IMR-90 (cell line): ENCODE results near the gene UBE3C. TPM values are rescaled to one million over a fixed set of nuclear protein-coding genes. Genes with fewer than 3 reads are reported as not detected.

ENCODE experiments used
- ATAC-seq: fragments of 200-7000 bp; cut with Tn5 transposase; 2 replicates; pipeline ENCODE4 v1.9.1; 2020; ENCODE audit warnings: low read depth, mild to moderate bottlenecking, moderate library complexity
- BruUV-seq: library from RNA; stranded (reverse); fragments of 400-500 nt; replicated peaks from 2 replicates; lab custom pipeline; 2021; lab: Mats Ljungman, UMichigan
- CTCF ChIA-PET: fragments of 300-600 bp; formaldehyde crosslinking; extraction: SDS; loops from one replicate; lab custom pipeline; 2021; ENCODE audit warnings: antibody characterized with exemption; lab: Yijun Ruan, JAX
- POLR2A ChIA-PET: fragments of 300-600 bp; sonication (Branson Sonifier 250); formaldehyde crosslinking; loops from one replicate; lab custom pipeline; 2022; ENCODE audit warnings: antibody characterized with exemption; ENCODE audit not compliant: unreplicated experiment; lab: Charles Lee
- DNase-seq: peaks from one replicate; pipeline ENCODE4 v3.0.0; 2013
- H2AFZ ChIP-seq: replicated peaks from 2 replicates; pipeline ENCODE3; 2013; ENCODE audit warnings: low read length, mild to moderate bottlenecking; ENCODE audit not compliant: poor library complexity
- H2AK5ac ChIP-seq: 2 replicates; pipeline ENCODE4 v1.6.1; 2013; ENCODE audit warnings: low read depth, low read length, inconsistent platforms
- H2AK9ac ChIP-seq: replicated peaks from 2 replicates; pipeline ENCODE3; 2013; ENCODE audit warnings: mild to moderate bottlenecking, low read depth, low read length, moderate library complexity; ENCODE audit not compliant: poor library complexity
- H2BK120ac ChIP-seq: 2 replicates; pipeline ENCODE4 v1.6.1; 2013; ENCODE audit warnings: low read depth, low read length, inconsistent platforms
- H2BK15ac ChIP-seq: 3 replicates; pipeline ENCODE4 v1.6.1; 2013; ENCODE audit warnings: low read depth, low read length, inconsistent platforms
- H2BK20ac ChIP-seq: 2 replicates; pipeline ENCODE4 v1.6.1; 2013; ENCODE audit warnings: low read depth, mild to moderate bottlenecking, inconsistent platforms, low read length, moderate library complexity
- H2BK5ac ChIP-seq: 2 replicates; pipeline ENCODE4 v1.6.1; 2013; ENCODE audit warnings: mild to moderate bottlenecking, low read depth, low read length, inconsistent platforms; ENCODE audit not compliant: poor library complexity, severe bottlenecking
- H3K14ac ChIP-seq: replicated peaks from 2 replicates; pipeline ENCODE4 v1.6.1; 2013; ENCODE audit warnings: low read depth, low read length, inconsistent platforms
- H3K18ac ChIP-seq: 2 replicates; pipeline ENCODE4 v1.6.1; 2013; ENCODE audit warnings: low read depth, low read length, control low read depth
- H3K23ac ChIP-seq: 2 replicates; pipeline ENCODE4 v1.6.1; 2013; ENCODE audit warnings: low read depth, low read length, inconsistent platforms
- H3K27ac ChIP-seq: 2 replicates; pipeline ENCODE4 v1.5.1; 2013; ENCODE audit warnings: mild to moderate bottlenecking, control low read depth, low read length; ENCODE audit not compliant: insufficient read depth
- H3K27me3 ChIP-seq: 2 replicates; pipeline ENCODE4 v1.6.1; 2013; ENCODE audit warnings: low read length; ENCODE audit not compliant: control insufficient read depth, insufficient read depth
- H3K36me3 ChIP-seq: 2 replicates; pipeline ENCODE4 v1.6.1; 2013; ENCODE audit warnings: low read length, mixed read lengths; ENCODE audit not compliant: control insufficient read depth, insufficient read depth
- H3K4ac ChIP-seq: 2 replicates; pipeline ENCODE4 v1.6.1; 2013; ENCODE audit warnings: low read depth, low read length, inconsistent platforms
- H3K4me1 ChIP-seq: 2 replicates; pipeline ENCODE4 v1.6.1; 2013; ENCODE audit warnings: low read length, mixed read lengths; ENCODE audit not compliant: control insufficient read depth, insufficient read depth
- H3K4me2 ChIP-seq: 2 replicates; pipeline ENCODE4 v1.6.1; 2013; ENCODE audit warnings: low read depth, mild to moderate bottlenecking, control low read depth, low read length, moderate library complexity
- H3K4me3 ChIP-seq: 2 replicates; pipeline ENCODE4 v1.5.1; 2013; ENCODE audit warnings: low read depth, mild to moderate bottlenecking, control low read depth, low read length, moderate library complexity; ENCODE audit not compliant: insufficient read depth
- H3K56ac ChIP-seq: 2 replicates; pipeline ENCODE4 v1.6.1; 2013; ENCODE audit warnings: low read length, inconsistent platforms; ENCODE audit not compliant: insufficient read depth; ENCODE audit errors: extremely low read depth
- H3K79me1 ChIP-seq, 2 experiments: 2 replicates each; pipeline ENCODE4 v1.6.1; 2013; ENCODE audit warnings: low read length in 2 of 2, inconsistent platforms in 1 of 2, low read depth in 1 of 2
- H3K9ac ChIP-seq: 2 replicates; pipeline ENCODE4 v1.6.1; 2013; ENCODE audit warnings: low read depth, low read length, control low read depth
- H3K9me1 ChIP-seq: 2 replicates; pipeline ENCODE4 v1.6.1; 2013; ENCODE audit warnings: low read length, inconsistent platforms; ENCODE audit not compliant: insufficient read depth
- H3K9me3 ChIP-seq: 2 replicates; pipeline ENCODE4 v1.6.1; 2013; ENCODE audit warnings: low read length; ENCODE audit not compliant: control insufficient read depth, insufficient read depth
- H4K20me1 ChIP-seq: 2 replicates; pipeline ENCODE4 v1.6.1; 2013; ENCODE audit warnings: low read length, inconsistent platforms; ENCODE audit not compliant: insufficient read depth
- H4K5ac ChIP-seq: 2 replicates; pipeline ENCODE4 v1.6.1; 2013; ENCODE audit warnings: mild to moderate bottlenecking, low read depth, low read length, control low read depth
- H4K8ac ChIP-seq, 2 experiments: 2 replicates each; pipeline ENCODE4 v1.6.1; 2013; ENCODE audit warnings: low read depth in 2 of 2, low read length in 2 of 2, control low read depth in 1 of 2, inconsistent platforms in 1 of 2
- H4K91ac ChIP-seq: 2 replicates; pipeline ENCODE4 v1.6.1; 2013; ENCODE audit warnings: low read depth, low read length, inconsistent platforms; ENCODE audit not compliant: insufficient read depth
- BHLHE40 ChIP-seq: fragments of 150-350 bp; IDR thresholded peaks from 2 replicates; pipeline ENCODE4 v1.6.1; 2016; ENCODE audit warnings: mild to moderate bottlenecking, low read depth, low read length
- CEBPB ChIP-seq: IDR thresholded peaks from 2 replicates; pipeline ENCODE4 v1.6.1; 2012; ENCODE audit warnings: low read depth, low read length, improper control_type of control experiment
- CHD1 ChIP-seq: IDR thresholded peaks from 2 replicates; pipeline ENCODE4 v1.6.1; 2012; ENCODE audit warnings: low read depth, low read length, improper control_type of control experiment
- CTCF ChIP-seq: conservative IDR thresholded peaks from 2 replicates; pipeline ENCODE4 v1.5.1; 2012; ENCODE audit warnings: mild to moderate bottlenecking, low read depth, low read length, improper control_type of control experiment
- ELK1 ChIP-seq: fragments of 150-350 bp; IDR thresholded peaks from 2 replicates; pipeline ENCODE4 v1.6.1; 2016; ENCODE audit warnings: low read depth, mild to moderate bottlenecking, low read length, moderate library complexity, borderline replicate concordance
- FOS ChIP-seq: fragments of 150-350 bp; IDR thresholded peaks from 2 replicates; pipeline ENCODE4 v1.6.1; 2016; ENCODE audit warnings: low read depth, low read length
- MAFK ChIP-seq: IDR thresholded peaks from 2 replicates; pipeline ENCODE4 v1.6.1; 2012; ENCODE audit warnings: low read depth, low read length, improper control_type of control experiment
- MXI1 ChIP-seq: IDR thresholded peaks from 2 replicates; pipeline ENCODE4 v1.6.1; 2012; ENCODE audit warnings: low read depth, mild to moderate bottlenecking, low read length, moderate library complexity, borderline replicate concordance
- NFE2L2 ChIP-seq: fragments of 150-350 bp; IDR thresholded peaks from 2 replicates; pipeline ENCODE4 v1.6.1; 2016; ENCODE audit warnings: low read depth, mild to moderate bottlenecking, low read length
- POLR2A ChIP-seq: IDR thresholded peaks from 2 replicates; pipeline ENCODE4 v1.6.1; 2012; ENCODE audit warnings: mild to moderate bottlenecking, low read depth, low read length
- RAD21 ChIP-seq: IDR thresholded peaks from 2 replicates; pipeline ENCODE4 v1.6.1; 2012; ENCODE audit warnings: low read length, improper control_type of control experiment
- RCOR1 ChIP-seq: IDR thresholded peaks from 2 replicates; pipeline ENCODE4 v1.6.1; 2012; ENCODE audit warnings: mild to moderate bottlenecking, low read length, improper control_type of control experiment; ENCODE audit not compliant: insufficient replicate concordance
- RFX5 ChIP-seq: IDR thresholded peaks from 2 replicates; pipeline ENCODE4 v1.8.0; 2012; ENCODE audit warnings: low read depth, mild to moderate bottlenecking, low read length, moderate library complexity
- SMC3 ChIP-seq: fragments of 150-350 bp; IDR thresholded peaks from 2 replicates; pipeline ENCODE4 v1.6.1; 2016; ENCODE audit warnings: low read depth, mild to moderate bottlenecking, antibody characterized with exemption, low read length, moderate library complexity
- USF2 ChIP-seq: fragments of 150-350 bp; IDR thresholded peaks from 2 replicates; pipeline ENCODE4 v1.6.1; 2017; ENCODE audit warnings: mild to moderate bottlenecking, antibody characterized with exemption, low read length, low read depth
- WGBS, 2 experiments: methylation state at CpG; one replicate each; pipeline versions ENCODE4 v1.1.5 to v1.1.7; 2013; ENCODE audit warnings: missing lambda C conversion rate in 2 of 2; ENCODE audit not compliant: insufficient read length in 1 of 2; ENCODE audit errors: extremely low coverage in 2 of 2; 5-methylcytosine and 5-hydroxymethylcytosine counted together
- dilution Hi-C: fragments of 300-500 bp; cut with HindIII; formaldehyde crosslinking; loops from one replicate; pipeline ENCODE4 v1.14.3; 2018; ENCODE audit warnings: low sequenced_read_pairs; ENCODE audit not compliant: unreplicated experiment
- in situ Hi-C: fragments of 300-500 bp; cut with MboI; formaldehyde crosslinking; loops from 3 replicates; pipeline ENCODE4 v1.14.3; 2019; ENCODE audit warnings: low sequenced_read_pairs, inconsistent platforms, mixed read lengths
- intact Hi-C: fragments of 100-400 bp; cut with micrococcal nuclease; formaldehyde crosslinking; loops from 2 replicates; pipeline ENCODE4 v1.10.0; 2022
- polyA plus RNA-seq, 3 experiments: library from polyadenylated mRNA; depleted of rRNA; stranded (reverse); fragments of >200 nt; gene quantifications; 2 replicates each; pipeline ENCODE4 v1.2.3, GENCODE V29; 2012; ENCODE audit warnings: low replicate concordance in 1 of 3
- total RNA-seq: library from RNA; depleted of rRNA; stranded (reverse); fragments of >200 nt; gene quantifications from 2 replicates; pipeline ENCODE4 v1.2.3, GENCODE V29; 2012

Gene UBE3C
- total and polyA plus RNA-seq, 2 of the 4 experiments (the other 2 are of a cell fraction): 43.0 to 60.6 TPM

- no peak overlapping the region for H3K4me2 ChIP-seq
- no peak overlapping the region for H2BK20ac ChIP-seq
- no peak overlapping the region for H2AFZ ChIP-seq
- no peak overlapping the region for H2BK120ac ChIP-seq
- no peak overlapping the region for H3K9ac ChIP-seq
- ATAC-seq (no peak), DNase-seq (no peak)
- H3K23ac ChIP-seq: no peak overlapping the region
- H3K4me3 ChIP-seq: no peak overlapping the region
- no peak overlapping the region for H3K27ac ChIP-seq
- H4K5ac ChIP-seq: no peak overlapping the region
- no peaks in the 10 kb centered on the region for H3K9me1 ChIP-seq
- peaks cover 2% of the 10 kb centered on the region; the same call in 1 of the 2 replicates for H3K27me3 ChIP-seq
- POLR2A ChIA-PET: no interaction called here
- H2AK9ac ChIP-seq: no peak overlapping the region
- H3K4ac ChIP-seq: no peak overlapping the region
- no peak overlapping the region for H3K18ac ChIP-seq
- no peak overlapping the region for H3K14ac ChIP-seq
- TF ChIP-seq NFE2L2 (no peak), CEBPB (no peak), MAFK (no peak), CHD1 (no peak), RFX5 (no peak), FOS (no peak), SMC3 (no peak), ELK1 (no peak), POLR2A (no peak), RCOR1 (no peak), BHLHE40 (no peak), USF2 (no peak), MXI1 (no peak), RAD21 (no peak), CTCF (no peak)
- intact Hi-C loops (no loop called here), dilution Hi-C loops (no loop called here), in situ Hi-C loops (no loop called here)
- H4K91ac ChIP-seq: no peak overlapping the region
- H2BK15ac ChIP-seq: no peak overlapping the region
- BruUV-seq: no TSS peak
- no peaks in the 10 kb centered on the region for H3K4me1 ChIP-seq
- H4K20me1 ChIP-seq: no peaks in the 10 kb centered on the region
- no peaks in the 10 kb centered on the region for H3K79me1 ChIP-seq
- CTCF ChIA-PET: no interaction called here
- H3K9me3 ChIP-seq: peaks cover 5% of the 10 kb centered on the region; the same call in 1 of the 2 replicates
- no peak overlapping the region for H2BK5ac ChIP-seq
- H4K8ac ChIP-seq: no peak overlapping the region
- 76% methylated on average over 12 of the region's 25 CpGs; no CpG with 5 or more reads in 1 of the 2 experiments for WGBS, 2 experiments
- no peak overlapping the region for H2AK5ac ChIP-seq
- no peaks in the 10 kb centered on the region for H3K36me3 ChIP-seq
- no peak overlapping the region for H3K56ac ChIP-seq
Measured at GRCh38 chr7:157090485-157091165, 48.1 kb upstream of the UBE3C start.
